ENCODE results near the gene BANK1.

The BANK1 gene

DNA sequence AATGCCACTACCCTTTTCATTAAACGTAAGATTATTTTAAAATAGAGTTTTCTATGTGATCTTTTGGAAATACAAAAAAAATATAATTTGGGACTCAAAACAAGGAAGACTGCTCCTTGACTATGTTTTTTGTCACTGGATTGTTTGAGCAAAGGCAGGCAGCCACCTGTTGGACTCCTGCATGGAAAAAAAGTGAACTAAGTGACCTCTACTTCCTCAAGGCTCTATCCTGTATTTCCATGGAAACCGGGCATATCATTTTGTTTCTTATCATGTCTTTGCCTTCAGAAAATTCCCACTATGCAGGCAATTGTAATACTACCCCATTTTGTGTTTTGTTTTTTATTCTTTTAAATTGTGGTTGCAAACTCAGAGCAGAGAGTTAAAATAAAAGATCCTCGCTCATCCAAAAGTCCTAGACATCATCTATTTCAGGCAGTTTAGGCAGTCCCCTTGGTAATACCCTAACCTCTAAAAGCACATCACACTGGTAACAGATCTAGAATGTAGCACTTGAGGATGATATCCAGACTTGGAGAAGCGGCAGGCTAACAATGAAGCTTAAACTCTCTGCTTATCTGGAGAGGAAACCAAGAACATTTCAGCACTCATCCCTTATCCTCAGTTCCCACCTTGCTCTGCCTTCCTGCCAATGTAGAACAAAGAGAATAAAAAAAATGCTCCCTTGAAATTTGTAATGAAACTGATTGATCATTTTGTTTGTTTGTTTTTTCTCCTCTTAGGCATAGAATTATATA lies 165.7 kb downstream of the BANK1 start:
- CTCF ChIA-PET: interaction anchor here (1.0 kb wide), 1 partner anchor 11 kb away, joined by 3 read pairs; no protein-coding TSS in a partner anchor
- no peak overlapping the region for H3K4me3 ChIP-seq (ENCODE audit: low read depth, low read length)
- DNase-seq (ENCODE audit: low read depth, low spot score): no peak
- TF ChIP-seq, protein P1, sequence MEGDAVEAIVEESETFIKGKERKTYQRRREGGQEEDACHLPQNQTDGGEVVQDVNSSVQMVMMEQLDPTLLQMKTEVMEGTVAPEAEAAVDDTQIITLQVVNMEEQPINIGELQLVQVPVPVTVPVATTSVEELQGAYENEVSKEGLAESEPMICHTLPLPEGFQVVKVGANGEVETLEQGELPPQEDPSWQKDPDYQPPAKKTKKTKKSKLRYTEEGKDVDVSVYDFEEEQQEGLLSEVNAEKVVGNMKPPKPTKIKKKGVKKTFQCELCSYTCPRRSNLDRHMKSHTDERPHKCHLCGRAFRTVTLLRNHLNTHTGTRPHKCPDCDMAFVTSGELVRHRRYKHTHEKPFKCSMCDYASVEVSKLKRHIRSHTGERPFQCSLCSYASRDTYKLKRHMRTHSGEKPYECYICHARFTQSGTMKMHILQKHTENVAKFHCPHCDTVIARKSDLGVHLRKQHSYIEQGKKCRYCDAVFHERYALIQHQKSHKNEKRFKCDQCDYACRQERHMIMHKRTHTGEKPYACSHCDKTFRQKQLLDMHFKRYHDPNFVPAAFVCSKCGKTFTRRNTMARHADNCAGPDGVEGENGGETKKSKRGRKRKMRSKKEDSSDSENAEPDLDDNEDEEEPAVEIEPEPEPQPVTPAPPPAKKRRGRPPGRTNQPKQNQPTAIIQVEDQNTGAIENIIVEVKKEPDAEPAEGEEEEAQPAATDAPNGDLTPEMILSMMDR (IDR thresholded peaks at IDR 0.05; ENCODE audit: insufficient read depth, low read length, missing control alignments): no peak
- POLR2A ChIA-PET: no interaction called here

- H3K4me3 ChIP-seq (ENCODE audit: low read depth, low read length): no peak overlapping the region
- ChIA-PET POLR2A (no interaction called here), CTCF (no interaction called here)
- TF ChIP-seq, protein P1 (IDR thresholded peaks at IDR 0.05; ENCODE audit: insufficient read depth, low read length, missing control alignments): no peak
- no peak for DNase-seq (ENCODE audit: low read depth, low spot score)
Observed at GRCh38 chr4:101958547-101958946, 168.0 kb downstream of the BANK1 start.

DNA sequence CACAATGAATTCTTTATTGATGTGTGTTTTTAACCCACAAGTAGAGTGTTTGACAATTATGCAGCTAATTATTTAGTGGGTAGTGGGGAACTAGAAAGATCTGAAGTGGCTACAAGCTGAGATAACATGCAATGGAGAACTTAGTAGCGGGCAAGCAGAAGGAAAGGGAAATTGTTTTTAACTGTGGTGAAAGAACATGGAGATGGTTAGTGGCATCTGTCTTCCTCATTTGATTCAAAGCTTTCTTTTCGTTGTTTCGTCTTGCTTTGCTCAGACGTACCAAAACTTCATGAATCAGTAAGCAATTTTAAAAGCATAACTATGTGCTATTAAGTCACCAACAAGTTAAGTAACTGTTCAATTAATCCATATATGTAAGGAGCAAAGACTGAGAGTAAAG lies 169.9 kb downstream of the BANK1 start:
- TF ChIP-seq, protein P1 (IDR thresholded peaks at IDR 0.05; ENCODE audit: insufficient read depth, low read length, missing control alignments): no peak
- H3K4me3 ChIP-seq (ENCODE audit: low read depth, low read length): no peak overlapping the region
- POLR2A ChIA-PET: no interaction called here
- CTCF ChIA-PET: no interaction called here
- no peak for DNase-seq (ENCODE audit: low read depth, low spot score)

GRCh38 chr4:101961144-101961543 lies 170.6 kb downstream of the BANK1 start:
- ChIA-PET POLR2A (no interaction called here), CTCF (no interaction called here)
- TF ChIP-seq, protein P1 (IDR thresholded peaks at IDR 0.05; ENCODE audit: insufficient read depth, low read length, missing control alignments): no peak
- DNase-seq (ENCODE audit: low read depth, low spot score): no peak
- H3K4me3 ChIP-seq (ENCODE audit: low read depth, low read length): no peak overlapping the region

DNA sequence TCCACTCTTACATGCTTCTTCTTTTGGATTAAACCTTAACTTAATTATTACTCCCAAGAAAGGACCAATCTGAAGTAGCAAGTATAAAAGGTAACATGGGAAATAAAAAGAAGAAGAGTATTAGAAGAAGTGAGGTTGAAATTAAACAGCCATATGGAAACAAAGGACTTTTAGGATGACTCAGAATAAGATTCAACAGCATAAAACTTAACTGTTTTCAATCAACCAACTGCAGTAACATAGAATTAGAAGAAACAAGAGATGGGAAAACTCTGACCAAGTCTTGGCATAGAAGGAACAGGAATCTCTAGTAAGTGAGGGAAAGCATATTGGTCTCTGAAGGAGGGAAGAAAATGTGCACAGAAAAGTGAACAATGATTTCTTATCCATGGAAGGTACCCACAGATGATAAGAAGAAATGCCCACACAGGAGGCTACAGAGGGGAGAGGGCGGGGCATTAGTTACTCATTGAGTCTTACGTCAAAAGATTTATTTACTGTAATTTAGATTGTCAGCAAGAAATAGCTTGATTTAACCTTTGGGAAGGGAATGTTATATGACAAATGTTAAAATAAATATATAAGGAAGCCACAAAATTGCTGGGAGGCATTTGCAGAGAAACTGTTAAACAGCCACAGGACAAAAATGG lies 177.3 kb downstream of the BANK1 start:
- no peak overlapping the region for H3K4me3 ChIP-seq (ENCODE audit: low read depth, low read length)
- POLR2A ChIA-PET: no interaction called here
- CTCF ChIA-PET: interaction anchor here (1.1 kb wide), 1 partner anchor 11 kb away, joined by 3 read pairs; no protein-coding TSS in a partner anchor
- TF ChIP-seq, protein P1 (IDR thresholded peaks at IDR 0.05; ENCODE audit: insufficient read depth, low read length, missing control alignments): no peak
- DNase-seq (ENCODE audit: low read depth, low spot score): no peak

- ChIA-PET CTCF (no interaction called here), POLR2A (no interaction called here)
- DNase-seq (ENCODE audit: low read depth, low spot score): no peak
- no peak overlapping the region for H3K4me3 ChIP-seq (ENCODE audit: low read depth, low read length)
- TF ChIP-seq, protein P1 (IDR thresholded peaks at IDR 0.05; ENCODE audit: insufficient read depth, low read length, missing control alignments): no peak
Observed at GRCh38 chr4:101968364-101968763, 177.8 kb downstream of the BANK1 start.
